ENCODE measurements around the gene UBE2F. TPM values are rescaled to one million over a fixed set of nuclear protein-coding genes. Genes with fewer than 3 reads are reported as not detected.

The UBE2F gene
- total and polyA plus RNA-seq, 9 of the 15 experiments (the other 6 are each of a cell fraction or from before 2014, with no cell fraction given) = 18.1 to 88.1 (median 53.0) TPM

DNA sequence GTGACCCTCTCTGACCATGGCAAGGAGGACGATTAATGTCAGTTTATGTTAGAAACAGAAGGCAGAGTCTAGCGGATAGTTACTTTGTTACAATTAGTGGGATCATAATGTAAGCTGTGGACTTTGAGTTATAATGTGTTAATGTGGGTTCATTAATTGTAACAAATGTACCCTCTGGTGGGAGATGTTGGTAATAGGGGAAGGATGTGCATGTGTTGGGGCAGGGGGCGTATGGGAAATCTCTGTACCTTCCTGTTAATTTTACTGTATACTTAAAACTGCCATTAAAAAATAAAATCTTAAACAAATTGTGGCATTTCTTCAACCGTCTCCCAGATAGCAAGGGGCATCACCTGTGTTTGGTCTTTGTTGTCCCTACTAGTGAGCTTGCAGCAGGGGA, 4.8 kb downstream of the UBE2F start:
- Histone ChIP-seq H2AFZ (ENCODE audit: low read depth, low read length) (no peak overlapping the region), H3K36me3 (ENCODE audit: control insufficient read depth, insufficient read depth, low read length) (peaks cover 41% of the 10 kb centered on the region; the same call in 2 of the 3 replicates), H3K9me3 (replicated peaks; ENCODE audit: control insufficient read depth, insufficient read depth, low read depth, low read length) (no peaks in the 10 kb centered on the region), H3K4me2 (ENCODE audit: insufficient read depth, low read length) (no peak overlapping the region), H3K79me2 (ENCODE audit: control insufficient read depth, insufficient read depth, low read length) (peaks cover 79% of the 10 kb centered on the region), H3K27me3 (ENCODE audit: control insufficient read depth in 2 of 2, insufficient read depth in 2 of 2, low read length in 2 of 2) (no peaks in the 10 kb centered on the region), H3K4me1 (replicated peaks in 1 of 2; ENCODE audit: control insufficient read depth in 2 of 2, insufficient read depth in 2 of 2, low read length in 2 of 2) (peaks cover 18 to 24% of the 10 kb centered on the region in 2 experiments), H4K20me1 (replicated peaks; ENCODE audit: control insufficient read depth, insufficient read depth, low read length) (peaks cover 30% of the 10 kb centered on the region; the same call in 1 of the 2 replicates), H3K27ac (ENCODE audit: extremely low read depth, low read depth, low read length) (no peak overlapping the region), H3K9me1 (ENCODE audit: control insufficient read depth, insufficient read depth, low read length) (peaks cover 7% of the 10 kb centered on the region), H3K4me3 (no peak overlapping the region), H3K9ac (ENCODE audit: insufficient read depth in 1 of 2, low read depth in 2 of 2, low read length in 2 of 2) (no peak overlapping the region)
- in situ Hi-C loops (cut with MboI) = no loop called here
- TF ChIP-seq HSF4 (CRISPR knock-in tag; IDR thresholded peaks at IDR 0.05; ENCODE audit: borderline replicate concordance) = no peak
- TF ChIP-seq, protein P1, sequence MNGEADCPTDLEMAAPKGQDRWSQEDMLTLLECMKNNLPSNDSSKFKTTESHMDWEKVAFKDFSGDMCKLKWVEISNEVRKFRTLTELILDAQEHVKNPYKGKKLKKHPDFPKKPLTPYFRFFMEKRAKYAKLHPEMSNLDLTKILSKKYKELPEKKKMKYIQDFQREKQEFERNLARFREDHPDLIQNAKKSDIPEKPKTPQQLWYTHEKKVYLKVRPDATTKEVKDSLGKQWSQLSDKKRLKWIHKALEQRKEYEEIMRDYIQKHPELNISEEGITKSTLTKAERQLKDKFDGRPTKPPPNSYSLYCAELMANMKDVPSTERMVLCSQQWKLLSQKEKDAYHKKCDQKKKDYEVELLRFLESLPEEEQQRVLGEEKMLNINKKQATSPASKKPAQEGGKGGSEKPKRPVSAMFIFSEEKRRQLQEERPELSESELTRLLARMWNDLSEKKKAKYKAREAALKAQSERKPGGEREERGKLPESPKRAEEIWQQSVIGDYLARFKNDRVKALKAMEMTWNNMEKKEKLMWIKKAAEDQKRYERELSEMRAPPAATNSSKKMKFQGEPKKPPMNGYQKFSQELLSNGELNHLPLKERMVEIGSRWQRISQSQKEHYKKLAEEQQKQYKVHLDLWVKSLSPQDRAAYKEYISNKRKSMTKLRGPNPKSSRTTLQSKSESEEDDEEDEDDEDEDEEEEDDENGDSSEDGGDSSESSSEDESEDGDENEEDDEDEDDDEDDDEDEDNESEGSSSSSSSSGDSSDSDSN (IDR thresholded peaks at IDR 0.05; ENCODE audit: borderline replicate concordance in 1 of 2, low read depth in 2 of 2, low read length in 2 of 2) = no peak
- TF ChIP-seq, protein P2, sequence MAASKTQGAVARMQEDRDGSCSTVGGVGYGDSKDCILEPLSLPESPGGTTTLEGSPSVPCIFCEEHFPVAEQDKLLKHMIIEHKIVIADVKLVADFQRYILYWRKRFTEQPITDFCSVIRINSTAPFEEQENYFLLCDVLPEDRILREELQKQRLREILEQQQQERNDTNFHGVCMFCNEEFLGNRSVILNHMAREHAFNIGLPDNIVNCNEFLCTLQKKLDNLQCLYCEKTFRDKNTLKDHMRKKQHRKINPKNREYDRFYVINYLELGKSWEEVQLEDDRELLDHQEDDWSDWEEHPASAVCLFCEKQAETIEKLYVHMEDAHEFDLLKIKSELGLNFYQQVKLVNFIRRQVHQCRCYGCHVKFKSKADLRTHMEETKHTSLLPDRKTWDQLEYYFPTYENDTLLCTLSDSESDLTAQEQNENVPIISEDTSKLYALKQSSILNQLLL (CRISPR knock-in tag; IDR thresholded peaks at IDR 0.05; ENCODE audit: borderline replicate concordance) = no peak
- TF ChIP-seq ETS2 (tag; IDR thresholded peaks at IDR 0.05; ENCODE audit: borderline replicate concordance, poor library complexity, severe bottlenecking) = no peak
- TF ChIP-seq ZNF41 (CRISPR knock-in tag; conservative IDR thresholded peaks at IDR 0.05) = no peak
- TF ChIP-seq MYC (IDR thresholded peaks at IDR 0.05; ENCODE audit: low read depth, low read length) = no peak
- TF ChIP-seq MYC (CRISPR knock-in tag; IDR thresholded peaks at IDR 0.05; ENCODE audit: borderline replicate concordance, low read depth) = no peak
- DNase-seq (ENCODE audit: extremely low read depth in 1 of 4, low spot score in 3 of 4) = no peak
- WGBS (ENCODE audit: insufficient coverage, low coverage, missing lambda C conversion rate) = 66% methylated on average over 4 of the region's 4 CpGs
- intact Hi-C loops (cut with micrococcal nuclease) = no loop called here
- no peak for ATAC-seq
- no TSS peak for BruUV-seq (replicated peaks)
- FAIRE-seq = no peak
- POLR2A ChIA-PET = no interaction called here
- CTCF ChIA-PET (ENCODE audit: low intra/inter-chr PET ratio) = interaction anchor here (0.6 kb wide), 1 partner anchor 313 kb away, joined by 3 read pairs; no protein-coding TSS in a partner anchor

All from K562 (cell line).